ENCODE results near the gene SLC38A8. TPM values are rescaled to one million over a fixed set of nuclear protein-coding genes. Genes with fewer than 3 reads are reported as not detected.

SLC38A8 gene
- total and polyA plus RNA-seq, 4 donors = 0.08 to 1.0 (median 0.32) TPM

DNA sequence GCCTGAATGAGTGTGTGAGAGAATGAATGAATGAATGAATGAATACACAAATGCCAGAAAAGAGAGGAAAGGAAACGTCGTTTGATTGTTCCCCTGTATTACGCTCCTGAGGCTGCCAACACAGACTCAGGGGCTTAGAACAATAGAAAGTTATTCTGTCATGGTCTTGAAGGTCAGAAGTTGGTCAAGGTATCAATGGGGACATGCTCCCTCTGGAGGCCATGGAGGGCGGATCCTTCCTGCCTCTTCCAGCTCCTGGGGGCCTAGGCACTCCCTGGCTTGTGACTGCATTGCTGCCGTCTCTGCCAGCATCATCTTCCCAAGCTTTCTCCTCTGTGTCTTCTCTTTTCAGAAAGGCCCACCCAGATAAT is 1.5 kb upstream of the SLC38A8 start:
- 37% methylated on average over 5 of the region's 5 CpGs for WGBS
- Histone ChIP-seq H3K27ac (ENCODE audit: low read depth in 1 of 2, low read length in 2 of 2) (no peak overlapping the region), H3K4me1 (ENCODE audit: control insufficient read depth in 4 of 4, insufficient read depth in 4 of 4, low read length in 3 of 4) (no peaks in the 10 kb centered on the region), H3K27me3 (ENCODE audit: control insufficient read depth in 4 of 4, insufficient read depth in 4 of 4, low read length in 3 of 4) (no peaks in the 10 kb centered on the region), H3K9me3 (ENCODE audit: control insufficient read depth in 4 of 4, low read length in 3 of 4) (no peaks in the 10 kb centered on the region), H3K36me3 (ENCODE audit: control insufficient read depth in 4 of 4, insufficient read depth in 3 of 4, low read depth in 1 of 4, low read length in 3 of 4) (peaks cover 0 to 2% (median 0%) of the 10 kb centered on the region in 4 donors), H3K4me3 (ENCODE audit: low read depth in 1 of 3, low read length in 3 of 3) (no peak overlapping the region), H3K9ac (ENCODE audit: low read depth in 1 of 2, low read length in 2 of 2) (no peak overlapping the region)
- TF ChIP-seq EGR1 (IDR thresholded peaks at IDR 0.05; ENCODE audit: low read depth in 2 of 2) (no peak), FOXA1 (IDR thresholded peaks at IDR 0.05) (no peak), YY1 (IDR thresholded peaks at IDR 0.05) (no peak), RXRA (IDR thresholded peaks at IDR 0.05) (no peak), HNF4A (conservative IDR thresholded peaks at IDR 0.05) (no peak), RAD21 (IDR thresholded peaks at IDR 0.05) (peak; percentile 38 to 63), JUND (IDR thresholded peaks at IDR 0.05) (no peak), TAF1 (conservative IDR thresholded peaks at IDR 0.05) (no peak), FOXA2 (IDR thresholded peaks at IDR 0.05) (no peak), GABPA (IDR thresholded peaks at IDR 0.05 in 1 of 2, conservative IDR thresholded peaks at IDR 0.05 in 1 of 2) (no peak), SP1 (IDR thresholded peaks at IDR 0.05) (no peak), HNF4G (IDR thresholded peaks at IDR 0.05) (no peak)
- TF ChIP-seq, protein P1, sequence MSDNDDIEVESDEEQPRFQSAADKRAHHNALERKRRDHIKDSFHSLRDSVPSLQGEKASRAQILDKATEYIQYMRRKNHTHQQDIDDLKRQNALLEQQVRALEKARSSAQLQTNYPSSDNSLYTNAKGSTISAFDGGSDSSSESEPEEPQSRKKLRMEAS (IDR thresholded peaks at IDR 0.05) = no peak
- TF ChIP-seq, protein P2, sequence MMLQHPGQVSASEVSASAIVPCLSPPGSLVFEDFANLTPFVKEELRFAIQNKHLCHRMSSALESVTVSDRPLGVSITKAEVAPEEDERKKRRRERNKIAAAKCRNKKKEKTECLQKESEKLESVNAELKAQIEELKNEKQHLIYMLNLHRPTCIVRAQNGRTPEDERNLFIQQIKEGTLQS (IDR thresholded peaks at IDR 0.05) = no peak
- TF ChIP-seq, protein P3, sequence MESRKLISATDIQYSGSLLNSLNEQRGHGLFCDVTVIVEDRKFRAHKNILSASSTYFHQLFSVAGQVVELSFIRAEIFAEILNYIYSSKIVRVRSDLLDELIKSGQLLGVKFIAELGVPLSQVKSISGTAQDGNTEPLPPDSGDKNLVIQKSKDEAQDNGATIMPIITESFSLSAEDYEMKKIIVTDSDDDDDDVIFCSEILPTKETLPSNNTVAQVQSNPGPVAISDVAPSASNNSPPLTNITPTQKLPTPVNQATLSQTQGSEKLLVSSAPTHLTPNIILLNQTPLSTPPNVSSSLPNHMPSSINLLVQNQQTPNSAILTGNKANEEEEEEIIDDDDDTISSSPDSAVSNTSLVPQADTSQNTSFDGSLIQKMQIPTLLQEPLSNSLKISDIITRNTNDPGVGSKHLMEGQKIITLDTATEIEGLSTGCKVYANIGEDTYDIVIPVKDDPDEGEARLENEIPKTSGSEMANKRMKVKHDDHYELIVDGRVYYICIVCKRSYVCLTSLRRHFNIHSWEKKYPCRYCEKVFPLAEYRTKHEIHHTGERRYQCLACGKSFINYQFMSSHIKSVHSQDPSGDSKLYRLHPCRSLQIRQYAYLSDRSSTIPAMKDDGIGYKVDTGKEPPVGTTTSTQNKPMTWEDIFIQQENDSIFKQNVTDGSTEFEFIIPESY (IDR thresholded peaks at IDR 0.05) = no peak
- TF ChIP-seq, protein P4, sequence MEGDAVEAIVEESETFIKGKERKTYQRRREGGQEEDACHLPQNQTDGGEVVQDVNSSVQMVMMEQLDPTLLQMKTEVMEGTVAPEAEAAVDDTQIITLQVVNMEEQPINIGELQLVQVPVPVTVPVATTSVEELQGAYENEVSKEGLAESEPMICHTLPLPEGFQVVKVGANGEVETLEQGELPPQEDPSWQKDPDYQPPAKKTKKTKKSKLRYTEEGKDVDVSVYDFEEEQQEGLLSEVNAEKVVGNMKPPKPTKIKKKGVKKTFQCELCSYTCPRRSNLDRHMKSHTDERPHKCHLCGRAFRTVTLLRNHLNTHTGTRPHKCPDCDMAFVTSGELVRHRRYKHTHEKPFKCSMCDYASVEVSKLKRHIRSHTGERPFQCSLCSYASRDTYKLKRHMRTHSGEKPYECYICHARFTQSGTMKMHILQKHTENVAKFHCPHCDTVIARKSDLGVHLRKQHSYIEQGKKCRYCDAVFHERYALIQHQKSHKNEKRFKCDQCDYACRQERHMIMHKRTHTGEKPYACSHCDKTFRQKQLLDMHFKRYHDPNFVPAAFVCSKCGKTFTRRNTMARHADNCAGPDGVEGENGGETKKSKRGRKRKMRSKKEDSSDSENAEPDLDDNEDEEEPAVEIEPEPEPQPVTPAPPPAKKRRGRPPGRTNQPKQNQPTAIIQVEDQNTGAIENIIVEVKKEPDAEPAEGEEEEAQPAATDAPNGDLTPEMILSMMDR (IDR thresholded peaks at IDR 0.05; ENCODE audit: low read depth, low read length, missing input control) = peak; percentile 25
- TF ChIP-seq, protein P5, sequence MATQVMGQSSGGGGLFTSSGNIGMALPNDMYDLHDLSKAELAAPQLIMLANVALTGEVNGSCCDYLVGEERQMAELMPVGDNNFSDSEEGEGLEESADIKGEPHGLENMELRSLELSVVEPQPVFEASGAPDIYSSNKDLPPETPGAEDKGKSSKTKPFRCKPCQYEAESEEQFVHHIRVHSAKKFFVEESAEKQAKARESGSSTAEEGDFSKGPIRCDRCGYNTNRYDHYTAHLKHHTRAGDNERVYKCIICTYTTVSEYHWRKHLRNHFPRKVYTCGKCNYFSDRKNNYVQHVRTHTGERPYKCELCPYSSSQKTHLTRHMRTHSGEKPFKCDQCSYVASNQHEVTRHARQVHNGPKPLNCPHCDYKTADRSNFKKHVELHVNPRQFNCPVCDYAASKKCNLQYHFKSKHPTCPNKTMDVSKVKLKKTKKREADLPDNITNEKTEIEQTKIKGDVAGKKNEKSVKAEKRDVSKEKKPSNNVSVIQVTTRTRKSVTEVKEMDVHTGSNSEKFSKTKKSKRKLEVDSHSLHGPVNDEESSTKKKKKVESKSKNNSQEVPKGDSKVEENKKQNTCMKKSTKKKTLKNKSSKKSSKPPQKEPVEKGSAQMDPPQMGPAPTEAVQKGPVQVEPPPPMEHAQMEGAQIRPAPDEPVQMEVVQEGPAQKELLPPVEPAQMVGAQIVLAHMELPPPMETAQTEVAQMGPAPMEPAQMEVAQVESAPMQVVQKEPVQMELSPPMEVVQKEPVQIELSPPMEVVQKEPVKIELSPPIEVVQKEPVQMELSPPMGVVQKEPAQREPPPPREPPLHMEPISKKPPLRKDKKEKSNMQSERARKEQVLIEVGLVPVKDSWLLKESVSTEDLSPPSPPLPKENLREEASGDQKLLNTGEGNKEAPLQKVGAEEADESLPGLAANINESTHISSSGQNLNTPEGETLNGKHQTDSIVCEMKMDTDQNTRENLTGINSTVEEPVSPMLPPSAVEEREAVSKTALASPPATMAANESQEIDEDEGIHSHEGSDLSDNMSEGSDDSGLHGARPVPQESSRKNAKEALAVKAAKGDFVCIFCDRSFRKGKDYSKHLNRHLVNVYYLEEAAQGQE (IDR thresholded peaks at IDR 0.05) = no peak
- DNase-seq (ENCODE audit: low spot score) = no peak

Data from liver (tissue), 9 donors.